ENCODE data around the gene TTC7B.

- TF ChIP-seq POLR2A (IDR thresholded peaks at IDR 0.05; ENCODE audit: insufficient read depth in 1 of 2, low read depth in 2 of 2, low read length in 2 of 2) (no peak), CTCF (CRISPR knock-in tag; IDR thresholded peaks at IDR 0.05) (no peak), MYNN (CRISPR knock-in tag; IDR thresholded peaks at IDR 0.05; ENCODE audit: low read depth) (no peak)
Measured at GRCh38 chr14:90601563-90601962, 214.7 kb downstream of the TTC7B start.
